Astrocyte of the hippocampus (primary cell): Measurements from ENCODE around the gene COA1.
"Not testable (repeated sequence)": the region's sequence is repeated elsewhere in the genome, so short reads cannot be mapped to it uniquely, and the experiment has no call there.

Experiments
- DNase-seq: peaks from one replicate; pipeline ENCODE4 v3.0.0; 2011; ENCODE audit warnings: low read depth, low spot score

Gene COA1

GRCh38 chr7:43758029-43758821 is 28.9 kb upstream of the COA1 start, which contains the start of gene BLVRA:
TSS of gene BLVRA (plus strand) at chr7:43758680. CDS start at chr7:43771159, 12,479 bp downstream.
- peak; percentile 80 for DNase-seq

DNA sequence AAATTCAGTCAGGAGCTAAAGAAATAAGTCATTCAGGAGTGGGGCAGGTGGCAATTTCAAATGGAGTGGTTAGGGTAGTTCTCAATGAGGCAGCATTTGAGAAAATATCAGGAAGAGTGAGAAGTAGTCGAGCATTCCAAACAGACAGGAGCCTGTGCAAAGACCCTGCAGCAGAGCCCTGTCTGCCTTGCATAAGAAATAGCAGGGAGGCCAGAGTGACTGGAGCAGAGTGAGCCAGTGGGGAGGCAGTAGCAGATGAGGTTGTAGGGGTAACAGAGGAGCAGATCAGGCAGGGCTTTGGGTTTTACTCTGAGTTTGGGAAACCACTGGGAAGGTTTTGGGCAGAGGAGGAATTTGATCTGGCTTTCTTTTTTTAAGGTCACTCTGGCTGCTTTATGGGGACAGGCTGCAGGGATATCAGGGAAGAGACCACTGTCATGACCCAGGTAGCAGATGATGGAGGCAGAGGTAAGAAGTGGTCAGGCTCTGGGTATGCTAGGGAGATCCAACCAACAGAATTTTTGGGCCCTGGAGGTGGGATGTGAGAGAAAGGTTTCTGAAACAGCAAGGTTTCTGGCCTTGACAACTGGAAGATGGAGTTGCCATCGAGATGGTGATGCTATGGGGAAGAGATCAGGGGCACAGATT is 27.9 kb upstream of the COA1 start:
- no peak for DNase-seq

DNA sequence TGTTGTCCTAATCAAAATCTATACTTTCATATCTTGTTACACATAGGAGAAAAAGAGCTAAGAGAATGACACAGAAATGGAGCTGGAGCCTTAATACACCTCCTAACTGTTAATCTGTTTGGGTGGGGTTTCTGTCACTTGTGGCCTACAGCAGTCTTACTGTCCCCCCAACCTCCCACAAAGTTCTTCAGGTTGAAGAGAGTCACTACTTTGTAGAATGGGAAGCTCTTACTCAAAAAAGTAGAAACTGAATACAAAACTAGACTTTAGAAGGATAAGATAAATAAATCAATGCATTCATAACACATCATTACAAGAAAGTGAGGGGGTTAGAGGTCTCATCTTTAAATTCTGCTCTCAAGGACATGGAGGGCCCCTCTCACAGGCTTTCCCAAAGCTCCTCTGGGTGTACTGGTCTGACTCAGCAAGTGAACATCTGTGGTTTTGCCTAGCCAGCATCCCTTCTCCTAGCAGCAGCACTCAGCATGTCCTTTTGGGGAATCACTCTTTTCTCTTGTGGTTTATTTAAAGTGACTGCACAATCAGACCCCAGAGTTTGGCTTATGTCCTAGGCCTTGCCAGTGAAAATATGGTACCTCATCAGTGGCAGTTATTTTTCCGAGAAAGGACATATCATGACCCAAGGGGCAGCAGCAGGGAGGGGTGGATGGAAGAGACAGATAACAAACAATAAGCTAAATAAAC is 27.2 kb upstream of the COA1 start:
- DNase-seq, result peak; percentile 77

- DNase-seq, result no peak
Measured at GRCh38 chr7:43754596-43754995, 25.3 kb upstream of the COA1 start.

- no peak for DNase-seq
Measured at GRCh38 chr7:43753843-43754242, 24.5 kb upstream of the COA1 start.

DNA sequence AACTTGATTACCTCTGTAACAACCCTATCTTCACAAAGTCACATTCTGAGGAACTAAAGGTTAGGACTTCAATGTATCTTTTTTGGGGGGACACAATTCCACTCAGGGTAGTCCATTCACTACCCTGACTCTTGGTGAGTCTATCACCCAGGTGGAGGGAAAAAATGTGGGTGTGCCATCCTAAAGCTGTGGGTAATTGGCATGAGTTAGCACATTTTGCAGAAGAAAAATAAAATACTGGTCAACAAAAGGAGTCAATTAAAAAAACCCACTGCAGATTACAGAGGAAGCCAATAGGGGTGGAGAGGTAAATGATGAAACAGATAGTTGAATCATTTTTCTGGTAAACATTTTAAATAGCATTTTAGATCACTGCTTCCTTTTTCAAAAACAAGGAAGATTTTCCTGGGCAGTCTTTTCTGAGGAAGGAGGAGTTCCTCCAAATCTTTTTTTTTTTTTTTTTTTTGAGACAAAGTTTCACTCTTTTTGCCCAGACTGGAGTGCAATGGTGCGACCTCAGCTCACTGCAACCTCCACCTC is 24.0 kb upstream of the COA1 start:
- DNase-seq, result no peak

GRCh38 chr7:43752411-43752810 is 23.1 kb upstream of the COA1 start:
- no peak for DNase-seq

GRCh38 chr7:43750016-43750887 is 20.9 kb upstream of the COA1 start:
- DNase-seq, result no peak

- DNase-seq, result no peak
Measured at GRCh38 chr7:43749383-43749940, 20.1 kb upstream of the COA1 start.

GRCh38 chr7:43747328-43748105 is 18.2 kb upstream of the COA1 start:
- DNase-seq, result no peak

DNA sequence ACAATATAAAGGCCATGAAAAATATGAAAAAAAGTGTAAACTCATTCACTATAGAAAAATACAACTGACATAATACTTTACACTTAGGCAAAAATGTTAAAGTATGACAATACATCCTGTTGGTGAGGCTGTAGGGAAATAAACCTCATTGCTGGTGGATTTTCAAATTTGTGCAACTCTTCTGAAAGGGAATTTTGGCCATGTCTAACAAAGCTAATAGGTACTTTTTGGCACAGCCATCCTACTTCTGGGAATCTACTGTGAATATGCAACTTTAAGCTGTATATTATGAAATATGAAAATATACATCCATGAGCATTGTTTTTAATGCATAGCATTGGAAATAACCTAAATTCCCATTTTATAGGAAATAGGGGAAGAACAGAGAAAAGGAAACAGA is 13.4 kb upstream of the COA1 start:
- no peak for DNase-seq

DNA sequence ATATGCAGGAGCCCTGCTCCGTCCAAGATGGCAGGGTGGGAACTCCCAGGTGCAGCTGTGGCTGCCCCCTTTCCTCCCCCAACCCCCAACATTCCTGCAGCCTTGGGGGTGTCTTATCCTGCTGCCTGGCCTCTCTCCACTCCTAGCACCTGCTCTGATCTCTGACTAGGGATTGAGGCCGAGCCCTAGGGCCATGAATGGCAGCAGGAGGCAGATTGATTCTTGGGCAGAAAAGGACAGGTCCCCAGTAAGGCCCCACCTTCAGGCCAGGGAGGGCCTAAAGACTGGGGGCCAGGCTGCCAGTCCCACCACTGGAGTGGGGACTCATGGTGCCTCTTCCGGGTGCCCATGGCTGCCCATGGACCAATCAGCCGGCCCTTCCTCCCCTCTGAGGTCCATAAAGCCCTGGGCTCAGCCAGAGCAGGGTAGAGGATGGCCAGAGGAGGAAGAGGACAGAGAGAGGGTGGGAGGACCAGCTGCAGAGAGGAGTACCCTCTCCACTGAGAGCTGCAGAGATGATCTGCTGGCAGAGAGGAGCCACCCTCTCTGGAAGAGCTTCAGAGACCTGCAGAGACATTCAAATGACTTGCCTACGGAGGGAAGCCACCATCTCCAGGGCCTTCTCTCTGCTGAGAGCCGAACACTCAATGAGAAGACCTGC is 8.3 kb upstream of the COA1 start:
- DNase-seq, result no peak

- peak; percentile 15 for DNase-seq
Measured at GRCh38 chr7:43735802-43736603, 6.7 kb upstream of the COA1 start.

DNA sequence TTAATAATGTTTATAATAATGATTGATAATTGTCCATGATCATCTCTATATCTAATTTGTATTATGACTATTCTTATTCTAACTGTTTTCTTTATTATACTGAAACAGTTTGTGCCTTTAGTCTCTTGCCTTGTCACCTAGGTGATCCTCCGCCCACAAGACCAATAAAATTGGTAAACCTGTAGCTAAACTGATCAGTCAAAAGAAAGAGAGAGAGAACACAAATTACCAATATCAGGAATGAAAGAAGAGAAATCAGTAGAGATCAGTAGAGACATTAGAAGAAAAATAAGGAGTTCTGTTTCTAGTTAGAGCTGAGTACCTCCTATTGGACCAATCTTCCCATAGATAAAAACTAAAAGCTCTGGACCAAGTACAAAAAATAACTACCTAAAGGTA is 6.1 kb upstream of the COA1 start:
- DNase-seq, result no peak

GRCh38 chr7:43734575-43735332 is 5.4 kb upstream of the COA1 start:
- not testable (repeated sequence) for DNase-seq

GRCh38 chr7:43731494-43731893 is 2.2 kb upstream of the COA1 start:
- DNase-seq, result not testable (repeated sequence)

- no peak for DNase-seq
Measured at GRCh38 chr7:43729924-43730248, 563 bp upstream of the COA1 start.

DNA sequence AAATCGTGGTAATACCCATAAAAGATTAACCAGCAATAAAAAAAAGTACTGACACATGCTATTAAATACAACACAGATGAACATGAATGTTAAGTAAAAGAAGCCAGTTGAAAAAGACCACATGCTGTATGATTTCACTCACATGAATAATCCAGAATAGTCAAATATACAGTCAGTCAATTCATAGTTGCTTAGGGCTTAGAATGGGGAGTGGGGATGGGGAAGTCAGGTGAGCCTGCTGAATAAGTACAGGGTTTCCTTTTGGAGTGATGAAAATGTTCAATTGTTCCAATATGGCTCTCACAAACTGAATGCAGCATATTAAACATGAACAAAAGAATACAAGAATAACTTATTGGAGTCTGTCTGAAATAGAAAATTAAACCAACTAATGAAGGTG is 1.8 kb downstream of the COA1 start:
- no peak for DNase-seq
